ENCODE data around the gene WDR19.
"Not testable (repeated sequence)": the region's sequence is repeated elsewhere in the genome, so short reads cannot be mapped to it uniquely, and the experiment has no call there.

The WDR19 gene

DNA sequence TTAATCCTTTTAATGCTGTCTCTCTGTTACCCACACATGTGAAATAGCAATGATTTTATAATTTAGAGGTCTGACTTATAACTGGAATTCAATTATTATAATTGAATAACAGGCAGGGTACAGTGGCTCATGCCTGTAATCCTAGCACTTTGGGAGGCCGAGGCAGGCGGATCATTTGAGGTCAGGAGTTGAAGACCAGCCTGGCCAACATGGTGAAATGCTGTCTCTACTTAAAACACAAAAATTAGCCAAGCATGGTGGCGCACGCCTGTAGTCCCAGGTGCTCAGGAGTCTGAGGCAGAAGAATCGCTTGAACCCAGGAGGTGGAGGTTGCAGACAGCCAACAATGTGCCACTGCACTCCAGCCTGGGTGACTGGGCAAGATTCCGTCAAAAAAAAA is 95.3 kb downstream of the WDR19 start:
- H3K27me3 ChIP-seq (ENCODE audit: control insufficient read depth in 3 of 3, insufficient read depth in 3 of 3, low read depth in 1 of 3, low read length in 3 of 3); H3K23ac ChIP-seq (ENCODE audit: low read depth, low read length, poor library complexity); H3K18ac ChIP-seq (ENCODE audit: low read length); H3K14ac ChIP-seq (ENCODE audit: low read length); H2BK5ac ChIP-seq (ENCODE audit: low read length); H3K4ac ChIP-seq (ENCODE audit: low read length); H2AK5ac ChIP-seq (ENCODE audit: low read depth, low read length); H3K9ac ChIP-seq (ENCODE audit: low read depth, low read length, poor library complexity); H3K4me1 ChIP-seq (ENCODE audit: control insufficient read depth in 2 of 2, insufficient read depth in 1 of 2, low read depth in 1 of 2, low read length in 2 of 2); H3K79me1 ChIP-seq (ENCODE audit: low read depth, low read length); H2BK15ac ChIP-seq (ENCODE audit: low read length); H4K8ac ChIP-seq (ENCODE audit: low read depth, low read length); DNase-seq (ENCODE audit: low spot score); H4K91ac ChIP-seq (ENCODE audit: low read depth, low read length, poor library complexity); H3K4me2 ChIP-seq (ENCODE audit: insufficient read depth, low read length, poor library complexity, severe bottlenecking); H2AFZ ChIP-seq (ENCODE audit: low read length); H3K27ac ChIP-seq (replicated peaks; ENCODE audit: low read length); H3K9me3 ChIP-seq (replicated peaks in 1 of 2; ENCODE audit: control insufficient read depth in 2 of 2, insufficient read depth in 1 of 2, low read depth in 1 of 2, low read length in 2 of 2); H2BK120ac ChIP-seq (ENCODE audit: low read depth, low read length); H3K4me3 ChIP-seq (ENCODE audit: low read length in 2 of 2); H2BK12ac ChIP-seq (ENCODE audit: low read length): not testable (repeated sequence)
- no CpG with 5 or more reads among the region's 6 CpGs for WGBS, 2 donors (ENCODE audit: extremely low coverage in 2 of 2, insufficient read length in 2 of 2, insufficient replicate concordance in 1 of 2)
- H3K36me3 ChIP-seq (replicated peaks in 1 of 2; ENCODE audit: control insufficient read depth in 2 of 2, insufficient read depth in 2 of 2, low read length in 2 of 2), result peaks cover 30 to 73% of the 10 kb centered on the region in 2 donors

DNA sequence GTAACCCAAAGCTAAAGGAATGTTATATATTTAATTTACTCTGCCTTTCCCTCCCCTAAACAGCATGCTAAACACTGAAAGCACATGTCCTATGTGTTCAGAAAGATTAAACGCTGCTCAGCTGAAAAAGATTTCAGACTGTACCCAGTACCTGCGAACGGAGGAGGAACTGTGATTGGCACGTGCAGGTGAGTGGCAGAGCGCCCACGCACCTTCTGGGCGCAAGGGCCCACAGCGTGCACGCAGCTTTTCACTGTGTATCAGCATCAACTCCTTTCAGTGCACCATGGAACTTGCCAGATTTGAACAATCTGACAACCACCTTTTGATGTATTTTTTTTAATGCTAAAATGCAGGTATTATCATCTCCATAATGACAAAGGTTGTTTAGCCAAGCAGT is 96.1 kb downstream of the WDR19 start:
- H3K79me1 ChIP-seq (ENCODE audit: low read depth, low read length), result peaks cover 2% of the 10 kb centered on the region
- no peak overlapping the region for H4K8ac ChIP-seq (ENCODE audit: low read depth, low read length)
- no peak overlapping the region for H4K91ac ChIP-seq (ENCODE audit: low read depth, low read length, poor library complexity)
- H3K14ac ChIP-seq (ENCODE audit: low read length), result no peak overlapping the region
- no peaks in the 10 kb centered on the region for H3K9me3 ChIP-seq (replicated peaks in 1 of 2; ENCODE audit: control insufficient read depth in 2 of 2, insufficient read depth in 1 of 2, low read depth in 1 of 2, low read length in 2 of 2)
- no peak for DNase-seq (ENCODE audit: low spot score)
- H2AK5ac ChIP-seq (ENCODE audit: low read depth, low read length), result no peak overlapping the region
- H2BK5ac ChIP-seq (ENCODE audit: low read length), result no peak overlapping the region
- H3K4me1 ChIP-seq (ENCODE audit: control insufficient read depth in 2 of 2, insufficient read depth in 1 of 2, low read depth in 1 of 2, low read length in 2 of 2), result no peaks in the 10 kb centered on the region
- no peak overlapping the region for H2BK12ac ChIP-seq (ENCODE audit: low read length)
- no CpG with 5 or more reads among the region's 9 CpGs for WGBS, 2 donors (ENCODE audit: extremely low coverage in 2 of 2, insufficient read length in 2 of 2, insufficient replicate concordance in 1 of 2)
- no peak overlapping the region for H3K23ac ChIP-seq (ENCODE audit: low read depth, low read length, poor library complexity)
- no peak overlapping the region for H3K4me2 ChIP-seq (ENCODE audit: insufficient read depth, low read length, poor library complexity, severe bottlenecking)
- no peak overlapping the region for H3K18ac ChIP-seq (ENCODE audit: low read length)
- H3K36me3 ChIP-seq (replicated peaks in 1 of 2; ENCODE audit: control insufficient read depth in 2 of 2, insufficient read depth in 2 of 2, low read length in 2 of 2), result peaks cover 25 to 72% of the 10 kb centered on the region in 2 donors
- no peak overlapping the region for H2BK120ac ChIP-seq (ENCODE audit: low read depth, low read length)
- H3K27me3 ChIP-seq (ENCODE audit: control insufficient read depth in 3 of 3, insufficient read depth in 3 of 3, low read depth in 1 of 3, low read length in 3 of 3), result no peaks in the 10 kb centered on the region
- no peak overlapping the region for H3K4me3 ChIP-seq (ENCODE audit: low read length in 2 of 2)
- no peak overlapping the region for H3K27ac ChIP-seq (replicated peaks; ENCODE audit: low read length)
- H2AFZ ChIP-seq (ENCODE audit: low read length), result no peak overlapping the region
- H2BK15ac ChIP-seq (ENCODE audit: low read length), result no peak overlapping the region
- H3K9ac ChIP-seq (ENCODE audit: low read depth, low read length, poor library complexity), result no peak overlapping the region
- no peak overlapping the region for H3K4ac ChIP-seq (ENCODE audit: low read length)

DNA sequence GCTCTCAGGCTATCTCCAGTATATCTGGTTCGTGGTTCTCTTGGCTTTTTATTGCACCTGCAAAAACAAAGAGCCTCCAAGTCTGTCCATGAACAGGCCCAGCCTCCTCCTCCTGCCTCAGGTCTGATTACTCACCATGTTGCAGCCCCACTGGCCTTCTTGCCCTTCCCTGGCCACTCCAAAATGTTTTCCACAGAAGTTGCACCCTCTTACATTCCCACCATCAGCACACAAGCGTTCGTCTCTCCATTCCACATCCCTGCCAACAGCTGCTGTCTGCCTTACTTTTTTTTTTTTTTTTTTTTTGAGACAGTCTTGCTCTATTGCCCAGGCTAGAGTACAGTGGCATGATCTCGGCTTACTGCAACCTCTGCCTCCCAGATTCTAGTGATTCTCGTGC is 97.1 kb downstream of the WDR19 start:
- Histone ChIP-seq H3K23ac (ENCODE audit: low read depth, low read length, poor library complexity) (no peak overlapping the region), H2BK12ac (ENCODE audit: low read length) (no peak overlapping the region), H3K9me3 (replicated peaks in 1 of 2; ENCODE audit: control insufficient read depth in 2 of 2, insufficient read depth in 1 of 2, low read depth in 1 of 2, low read length in 2 of 2) (no peaks in the 10 kb centered on the region), H3K27me3 (ENCODE audit: control insufficient read depth in 3 of 3, insufficient read depth in 3 of 3, low read depth in 1 of 3, low read length in 3 of 3) (no peaks in the 10 kb centered on the region), H3K4me3 (ENCODE audit: low read length in 2 of 2) (no peak overlapping the region), H3K4ac (ENCODE audit: low read length) (no peak overlapping the region), H2AFZ (ENCODE audit: low read length) (no peak overlapping the region), H3K79me1 (ENCODE audit: low read depth, low read length) (peaks cover 2% of the 10 kb centered on the region), H3K4me1 (ENCODE audit: control insufficient read depth in 2 of 2, insufficient read depth in 1 of 2, low read depth in 1 of 2, low read length in 2 of 2) (no peaks in the 10 kb centered on the region), H3K9ac (ENCODE audit: low read depth, low read length, poor library complexity) (peak overlapping the region; percentile 18), H3K27ac (replicated peaks; ENCODE audit: low read length) (no peak overlapping the region), H3K4me2 (ENCODE audit: insufficient read depth, low read length, poor library complexity, severe bottlenecking) (no peak overlapping the region), H3K14ac (ENCODE audit: low read length) (no peak overlapping the region), H2BK15ac (ENCODE audit: low read length) (no peak overlapping the region), H2BK5ac (ENCODE audit: low read length) (no peak overlapping the region), H4K8ac (ENCODE audit: low read depth, low read length) (no peak overlapping the region), H2AK5ac (ENCODE audit: low read depth, low read length) (no peak overlapping the region), H3K36me3 (replicated peaks in 1 of 2; ENCODE audit: control insufficient read depth in 2 of 2, insufficient read depth in 2 of 2, low read length in 2 of 2) (peaks cover 24 to 69% of the 10 kb centered on the region in 2 donors), H3K18ac (ENCODE audit: low read length) (no peak overlapping the region), H2BK120ac (ENCODE audit: low read depth, low read length) (no peak overlapping the region), H4K91ac (ENCODE audit: low read depth, low read length, poor library complexity) (no peak overlapping the region)
- WGBS, 2 donors (ENCODE audit: extremely low coverage in 2 of 2, insufficient read length in 2 of 2, insufficient replicate concordance in 1 of 2), result no CpG with 5 or more reads among the region's 5 CpGs
- no peak for DNase-seq (ENCODE audit: low spot score)

GRCh38 chr4:39280770-39281169 is 98.4 kb downstream of the WDR19 start:
- Histone ChIP-seq H3K36me3 (replicated peaks in 1 of 2; ENCODE audit: control insufficient read depth in 2 of 2, insufficient read depth in 2 of 2, low read length in 2 of 2) (peaks cover 18 to 71% of the 10 kb centered on the region in 2 donors), H4K91ac (ENCODE audit: low read depth, low read length, poor library complexity) (no peak overlapping the region), H3K14ac (ENCODE audit: low read length) (no peak overlapping the region), H2AK5ac (ENCODE audit: low read depth, low read length) (no peak overlapping the region), H2BK15ac (ENCODE audit: low read length) (no peak overlapping the region), H2BK5ac (ENCODE audit: low read length) (no peak overlapping the region), H2AFZ (ENCODE audit: low read length) (no peak overlapping the region), H2BK120ac (ENCODE audit: low read depth, low read length) (no peak overlapping the region), H3K27ac (replicated peaks; ENCODE audit: low read length) (no peak overlapping the region), H3K9me3 (replicated peaks in 1 of 2; ENCODE audit: control insufficient read depth in 2 of 2, insufficient read depth in 1 of 2, low read depth in 1 of 2, low read length in 2 of 2) (no peaks in the 10 kb centered on the region), H3K27me3 (ENCODE audit: control insufficient read depth in 3 of 3, insufficient read depth in 3 of 3, low read depth in 1 of 3, low read length in 3 of 3) (no peaks in the 10 kb centered on the region), H4K8ac (ENCODE audit: low read depth, low read length) (no peak overlapping the region), H3K4me2 (ENCODE audit: insufficient read depth, low read length, poor library complexity, severe bottlenecking) (no peak overlapping the region), H2BK12ac (ENCODE audit: low read length) (no peak overlapping the region), H3K4me1 (ENCODE audit: control insufficient read depth in 2 of 2, insufficient read depth in 1 of 2, low read depth in 1 of 2, low read length in 2 of 2) (no peaks in the 10 kb centered on the region), H3K18ac (ENCODE audit: low read length) (no peak overlapping the region), H3K23ac (ENCODE audit: low read depth, low read length, poor library complexity) (no peak overlapping the region), H3K4ac (ENCODE audit: low read length) (no peak overlapping the region), H3K79me1 (ENCODE audit: low read depth, low read length) (peaks cover 2% of the 10 kb centered on the region), H3K4me3 (ENCODE audit: low read length in 2 of 2) (no peak overlapping the region), H3K9ac (ENCODE audit: low read depth, low read length, poor library complexity) (no peak overlapping the region)
- WGBS, 2 donors (ENCODE audit: extremely low coverage in 2 of 2, insufficient read length in 2 of 2, insufficient replicate concordance in 1 of 2), result no CpG with 5 or more reads among the region's 2 CpGs
- no peak for DNase-seq (ENCODE audit: low spot score)

Data from neuronal stem cell (in vitro differentiated cells).